ENCODE measurements around the gene ZNF618.

The ZNF618 gene

GRCh38 chr9:114001410-114001685 lies 125.2 kb downstream of the ZNF618 start:
- DNase-seq (ENCODE audit: low read depth in 2 of 2): no peak

GRCh38 chr9:114001794-114002261 lies 125.7 kb downstream of the ZNF618 start:
- no peak for DNase-seq (ENCODE audit: low read depth in 2 of 2)

- no peak for DNase-seq (ENCODE audit: low read depth in 2 of 2)
Measured at GRCh38 chr9:114002271-114002985, 126.3 kb downstream of the ZNF618 start.

GRCh38 chr9:114002986-114003350 lies 126.9 kb downstream of the ZNF618 start:
- no peak for DNase-seq (ENCODE audit: low read depth in 2 of 2)

GRCh38 chr9:114003351-114003750 lies 127.2 kb downstream of the ZNF618 start:
- DNase-seq (ENCODE audit: low read depth in 2 of 2): no peak

GRCh38 chr9:114003758-114004157 lies 127.6 kb downstream of the ZNF618 start:
- no peak for DNase-seq (ENCODE audit: low read depth in 2 of 2)

GRCh38 chr9:114004221-114004716 lies 128.2 kb downstream of the ZNF618 start:
- no peak for DNase-seq (ENCODE audit: low read depth in 2 of 2)

GRCh38 chr9:114005371-114006154 lies 129.5 kb downstream of the ZNF618 start:
- no peak for DNase-seq (ENCODE audit: low read depth in 2 of 2)

GRCh38 chr9:114006155-114006550 lies 130.0 kb downstream of the ZNF618 start:
- no peak for DNase-seq (ENCODE audit: low read depth in 2 of 2)

GRCh38 chr9:114006931-114007691 lies 131.0 kb downstream of the ZNF618 start:
- no peak for DNase-seq (ENCODE audit: low read depth in 2 of 2)

- DNase-seq (ENCODE audit: low read depth in 2 of 2): no peak
Measured at GRCh38 chr9:114007991-114008666, 132.0 kb downstream of the ZNF618 start.

- DNase-seq (ENCODE audit: low read depth in 2 of 2): no peak
Measured at GRCh38 chr9:114008667-114009410, 132.7 kb downstream of the ZNF618 start.

GRCh38 chr9:114011313-114011712 lies 135.2 kb downstream of the ZNF618 start:
- no peak for DNase-seq (ENCODE audit: low read depth in 2 of 2)

GRCh38 chr9:114012126-114012525 lies 136.0 kb downstream of the ZNF618 start:
- no peak for DNase-seq (ENCODE audit: low read depth in 2 of 2)

- DNase-seq (ENCODE audit: low read depth in 2 of 2): no peak
Measured at GRCh38 chr9:114014044-114014443, 137.9 kb downstream of the ZNF618 start.

GRCh38 chr9:114015607-114016006 lies 139.5 kb downstream of the ZNF618 start:
- no peak for DNase-seq (ENCODE audit: low read depth in 2 of 2)

- no peak for DNase-seq (ENCODE audit: low read depth in 2 of 2)
Measured at GRCh38 chr9:114016101-114016500, 140.0 kb downstream of the ZNF618 start.

- DNase-seq (ENCODE audit: low read depth in 2 of 2): no peak
Measured at GRCh38 chr9:114016629-114017423, 140.7 kb downstream of the ZNF618 start.

GRCh38 chr9:114017741-114018715 lies 141.9 kb downstream of the ZNF618 start:
- no peak for DNase-seq (ENCODE audit: low read depth in 2 of 2)
